Lower leg skin (tissue), 4 donors: ENCODE measurements around the gene FGF11. TPM values are rescaled to one million over a fixed set of nuclear protein-coding genes. Genes with fewer than 3 reads are reported as not detected.

ENCODE experiments used
- DNase-seq, 2 donors: peaks; one replicate each; pipeline ENCODE4 v3.0.0-alpha.2; 2019; ENCODE audit warnings: low spot score in 2 of 2
- H3K4me3 ChIP-seq: fragments of 200-600 bp; sonication (generic); 2 replicates; pipeline ENCODE4 v1.5.1; 2017; ENCODE audit warnings: mild to moderate bottlenecking, low read depth; ENCODE audit not compliant: poor library complexity, severe bottlenecking
- CTCF ChIP-seq, 3 donors: fragments of 450-650 bp; IDR thresholded peaks; one replicate each; pipeline ENCODE4 v1.5.1; 2016; ENCODE audit warnings: antibody characterized with exemption in 3 of 3, mild to moderate bottlenecking in 3 of 3, moderate library complexity in 2 of 3
- POLR2A ChIP-seq, 2 donors: fragments of 450-650 bp; IDR thresholded peaks; one replicate each; pipeline ENCODE4 v1.6.1; 2016 to 2017; ENCODE audit warnings: antibody characterized with exemption in 2 of 2, mild to moderate bottlenecking in 1 of 2, moderate library complexity in 1 of 2
- WGBS, 2 donors: methylation state at CpG; one replicate each; pipeline ENCODE4 v1.1.5; 2018; 5-methylcytosine and 5-hydroxymethylcytosine counted together
- intact Hi-C: fragments of 100-400 bp; cut with DNase I; formaldehyde crosslinking; loops from one replicate; pipeline ENCODE4 v1.15.0; 2023; ENCODE audit warnings: low total_unique reads
- total RNA-seq, 4 donors: library from RNA; depleted of rRNA; stranded (reverse); fragments of >200 nt; gene quantifications; one replicate each; pipeline ENCODE4 v1.1.0, GENCODE V29; 2016

Gene FGF11
- total RNA-seq, 4 donors from 2014 or later = 12.5 to 15.0 (median 13.9) TPM

GRCh38 chr17:7410634-7411426, 28.5 kb upstream of the FGF11 start:
- intact Hi-C loops = no loop called here
- H3K4me3 ChIP-seq = no peak overlapping the region
- no peak for TF ChIP-seq POLR2A (IDR thresholded peaks at IDR 0.05)
- TF ChIP-seq CTCF (IDR thresholded peaks at IDR 0.05) = no peak
- DNase-seq = no peak
- WGBS, 2 donors = 87 to 89% methylated on average over 19 to 25 of the region's 25 CpGs

GRCh38 chr17:7411427-7411750, 27.9 kb upstream of the FGF11 start:
- no peak overlapping the region for H3K4me3 ChIP-seq
- DNase-seq = no peak
- TF ChIP-seq POLR2A (IDR thresholded peaks at IDR 0.05) = no peak
- no peak for TF ChIP-seq CTCF (IDR thresholded peaks at IDR 0.05)
- intact Hi-C loops = no loop called here
- WGBS, 2 donors = 89 to 96% methylated on average over 7 to 8 of the region's 8 CpGs

- 61 to 62% methylated on average over 6 of the region's 6 CpGs for WGBS, 2 donors
- no peak overlapping the region for H3K4me3 ChIP-seq
- intact Hi-C loops = no loop called here
- TF ChIP-seq CTCF (IDR thresholded peaks at IDR 0.05) (no peak), POLR2A (IDR thresholded peaks at IDR 0.05) (no peak)
- DNase-seq = no peak
Measured at GRCh38 chr17:7413346-7413985, 25.8 kb upstream of the FGF11 start.

- intact Hi-C loops = no loop called here
- 84 to 88% methylated on average over 14 of the region's 14 CpGs for whole genome bisulfite sequencing, 2 donors
- TF ChIP-seq POLR2A (IDR thresholded peaks at IDR 0.05) (no peak), CTCF (IDR thresholded peaks at IDR 0.05) (no peak)
- DNase-seq = no peak
- no peak overlapping the region for H3K4me3 ChIP-seq
Measured at GRCh38 chr17:7414837-7415236, 24.5 kb upstream of the FGF11 start.

GRCh38 chr17:7415784-7416183, 23.5 kb upstream of the FGF11 start:
- WGBS, 2 donors = 83 to 84% methylated on average over 23 of the region's 23 CpGs
- H3K4me3 ChIP-seq = no peak overlapping the region
- intact Hi-C loops = no loop called here
- no peak for DNase-seq
- TF ChIP-seq CTCF (IDR thresholded peaks at IDR 0.05) (no peak), POLR2A (IDR thresholded peaks at IDR 0.05) (no peak)
